ENCODE data around the gene PSMB1. TPM values are rescaled to one million over a fixed set of nuclear protein-coding genes. Genes with fewer than 3 reads are reported as not detected.

Gene PSMB1
- total RNA-seq, 1 experiment from 2014 or later = 282 TPM

DNA sequence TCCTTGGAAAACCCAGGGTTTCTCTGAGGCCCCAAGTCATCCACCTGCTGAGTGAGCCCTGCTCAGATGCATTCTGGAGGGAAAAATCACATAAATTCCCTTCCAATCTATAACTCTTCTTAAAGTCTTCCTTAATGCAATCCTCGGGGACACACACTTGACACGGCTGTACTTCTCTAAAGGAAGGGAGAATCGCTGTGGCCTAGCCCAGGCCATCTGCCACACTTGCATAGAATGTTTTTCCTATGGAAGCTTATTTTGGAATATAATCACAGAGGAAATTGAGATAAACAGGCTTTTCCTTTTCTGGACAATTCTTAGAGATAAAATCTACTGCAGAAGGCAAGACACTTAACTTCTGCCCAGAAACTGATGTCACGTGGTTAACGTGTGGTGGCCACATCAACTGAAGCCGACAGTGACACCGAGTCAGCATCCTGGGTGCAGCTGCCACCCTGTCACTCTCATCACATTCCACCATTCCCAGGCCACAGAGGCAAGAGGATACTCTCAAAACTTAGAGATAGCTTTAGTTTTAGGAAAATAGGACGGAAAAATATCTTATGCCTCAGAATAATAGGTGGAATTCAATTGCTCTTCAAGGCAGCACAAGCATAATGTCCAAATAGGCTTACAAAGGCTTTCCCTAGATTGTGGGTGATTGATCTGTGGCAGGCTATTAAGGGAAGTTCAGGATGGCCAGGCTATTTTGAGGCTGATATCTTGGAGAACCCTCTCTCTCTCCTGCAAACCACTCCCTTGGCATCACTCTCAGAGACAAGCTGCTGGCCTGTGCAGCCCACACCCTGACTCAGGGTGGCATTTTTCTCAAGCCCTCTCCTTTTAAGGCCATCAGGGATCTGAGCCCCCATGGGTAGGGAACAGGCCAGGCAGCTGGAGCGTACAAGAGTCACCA lies 29.6 kb downstream of the PSMB1 start:
- ATAC-seq (no peak), DNase-seq (ENCODE audit: low read depth, low spot score) (no peak)
- Histone ChIP-seq H2AFZ (ENCODE audit: low read depth, low read length, poor library complexity, severe bottlenecking) (no peak overlapping the region), H3K27me3 (ENCODE audit: insufficient read depth, low read length) (peaks cover 5% of the 10 kb centered on the region; the same call in 1 of the 2 replicates), H3K9me2 (ENCODE audit: insufficient read depth) (no peaks in the 10 kb centered on the region), H3K27ac (ENCODE audit: low read depth, low read length) (no peak overlapping the region), H3K9me3 (ENCODE audit: control insufficient read depth in 1 of 2, insufficient read depth in 1 of 2, low read depth in 1 of 2, low read length in 2 of 2) (no peaks in the 10 kb centered on the region), H3K4me3 (replicated peaks in 1 of 2; ENCODE audit: low read depth in 1 of 2, low read length in 2 of 2) (no peak overlapping the region), H3K4me1 (ENCODE audit: control insufficient read depth in 1 of 2, insufficient read depth in 2 of 2, low read length in 2 of 2) (no peaks in the 10 kb centered on the region), H3K36me3 (ENCODE audit: control insufficient read depth in 1 of 2, insufficient read depth in 2 of 2, low read length in 2 of 2) (no peaks in the 10 kb centered on the region), H3K9ac (ENCODE audit: low read length) (no peak overlapping the region), H4K20me1 (ENCODE audit: insufficient read depth) (no peaks in the 10 kb centered on the region), H3K79me2 (ENCODE audit: insufficient read depth, low read length) (no peaks in the 10 kb centered on the region), H3K4me2 (ENCODE audit: low read length) (no peak overlapping the region)
- intact Hi-C loops (cut with micrococcal nuclease) = loop anchor here (10.0 kb wide), 2 partner anchors 229 to 819 kb away; partner anchors contain the start of genes C6orf120, DLL1 and WDR27
- CTCF ChIA-PET = interaction anchor here (1.2 to 2.0 kb wide), 2 partner anchors 692 to 1632 kb away, joined by 3 to 8 read pairs; no protein-coding TSS in a partner anchor
- RAD21 ChIA-PET (ENCODE audit: low non-redundant PET in 1 of 2, low total read pairs in 2 of 2, uncharacterized antibody in 2 of 2, unreplicated experiment in 2 of 2) = no interaction called here
- TF ChIP-seq, protein P1, sequence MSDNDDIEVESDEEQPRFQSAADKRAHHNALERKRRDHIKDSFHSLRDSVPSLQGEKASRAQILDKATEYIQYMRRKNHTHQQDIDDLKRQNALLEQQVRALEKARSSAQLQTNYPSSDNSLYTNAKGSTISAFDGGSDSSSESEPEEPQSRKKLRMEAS (IDR thresholded peaks at IDR 0.05) = no peak
- no peak for TF ChIP-seq CEBPB (IDR thresholded peaks at IDR 0.05; ENCODE audit: low read depth)
- no peak for TF ChIP-seq YY1 (IDR thresholded peaks at IDR 0.05; ENCODE audit: extremely low read depth, insufficient replicate concordance, low read depth, low read length)
- TF ChIP-seq EZH2 (IDR thresholded peaks at IDR 0.05) = no peak
- no peak for TF ChIP-seq ELF1 (IDR thresholded peaks at IDR 0.05; ENCODE audit: borderline replicate concordance, low read depth)
- no peak for TF ChIP-seq FOSL1 (IDR thresholded peaks at IDR 0.05; ENCODE audit: low read depth)
- no peak for TF ChIP-seq ZFX (IDR thresholded peaks at IDR 0.05)
- TF ChIP-seq JUND (IDR thresholded peaks at IDR 0.05) = no peak
- no peak for TF ChIP-seq EZH2phosphoT487 (IDR thresholded peaks at IDR 0.05; ENCODE audit: borderline replicate concordance)
- TF ChIP-seq ZNF274 (IDR thresholded peaks at IDR 0.05; ENCODE audit: low read depth, low read length) = no peak
- POLR2A ChIA-PET = no interaction called here
- no TSS peak for BruUV-seq (replicated peaks)

Measured in HCT116 (cell line).